Effector CD4-positive, alpha-beta T cell (primary cell): Measurements from ENCODE around the gene DDX47.

Source experiments
- DNase-seq: peaks from one replicate; pipeline ENCODE4 v3.0.0-alpha.2; 2020
- total RNA-seq: gene quantifications from one replicate; lab custom pipeline; 2026; lab: John Stamatoyannopoulos, UW

DDX47 gene
- total RNA-seq = 33.4 reads per million, percentile 59 among the genes with 10 or more reads in this experiment

DNA sequence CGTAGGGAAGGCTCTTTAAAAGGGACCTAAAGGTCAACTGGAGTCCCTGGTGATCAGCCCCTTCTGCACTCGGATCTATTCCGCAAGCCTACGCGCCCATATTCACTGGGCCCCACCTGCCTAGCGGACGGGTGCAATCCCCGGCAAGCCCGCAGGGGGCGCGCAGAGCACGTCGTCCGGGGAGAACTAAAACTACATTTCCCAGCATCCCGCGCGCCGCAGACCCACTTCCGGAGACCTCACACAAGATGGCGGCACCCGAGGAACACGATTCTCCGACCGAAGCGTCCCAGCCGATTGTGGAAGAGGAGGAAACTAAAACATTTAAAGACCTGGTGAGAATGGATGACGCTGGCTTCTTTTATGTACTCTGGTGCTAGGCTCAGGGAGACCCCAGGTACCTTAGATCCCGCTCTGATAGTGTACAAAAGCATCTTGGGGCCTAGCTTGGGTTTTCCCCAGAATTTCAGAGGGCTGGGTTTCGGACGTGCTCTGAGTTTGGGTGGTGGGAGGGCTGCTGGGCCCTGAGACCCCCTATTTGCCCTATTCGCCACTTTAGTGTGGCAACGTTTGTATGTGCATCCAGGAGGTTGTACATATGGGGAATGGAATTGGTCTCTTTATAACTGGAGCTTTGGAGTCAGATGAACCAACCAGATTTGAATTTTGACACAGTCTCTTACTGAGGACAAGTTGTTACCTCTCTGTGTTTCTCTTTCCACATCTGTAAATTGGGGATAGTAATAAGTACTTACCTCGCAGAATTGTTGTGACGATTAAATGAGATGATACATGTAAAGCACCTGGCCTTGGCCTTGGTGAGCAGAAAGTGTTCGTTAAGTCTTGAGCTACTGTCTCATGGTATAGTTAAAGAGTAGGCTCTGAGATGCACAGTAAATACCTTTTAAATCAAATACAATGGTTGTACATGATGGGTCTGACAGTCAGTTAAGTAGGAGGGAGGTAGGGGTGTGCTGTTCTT lies at the start of gene DDX47:
Gene DDX47 (plus strand): TSS at position 227 of the 982 bp plus-strand sequence. CDS start 22 bp downstream, at position 249.
- DNase-seq = peak; percentile 98

- no peak for DNase-seq
These were observed 48.3 kb upstream of the DDX47 start for GRCh38 chr12:12764824-12765223.

GRCh38 chr12:12770262-12770661 lies 42.9 kb upstream of the DDX47 start:
- no peak for DNase-seq

- DNase-seq = no peak
These were observed 38.4 kb upstream of the DDX47 start for GRCh38 chr12:12774791-12775190.

DNA sequence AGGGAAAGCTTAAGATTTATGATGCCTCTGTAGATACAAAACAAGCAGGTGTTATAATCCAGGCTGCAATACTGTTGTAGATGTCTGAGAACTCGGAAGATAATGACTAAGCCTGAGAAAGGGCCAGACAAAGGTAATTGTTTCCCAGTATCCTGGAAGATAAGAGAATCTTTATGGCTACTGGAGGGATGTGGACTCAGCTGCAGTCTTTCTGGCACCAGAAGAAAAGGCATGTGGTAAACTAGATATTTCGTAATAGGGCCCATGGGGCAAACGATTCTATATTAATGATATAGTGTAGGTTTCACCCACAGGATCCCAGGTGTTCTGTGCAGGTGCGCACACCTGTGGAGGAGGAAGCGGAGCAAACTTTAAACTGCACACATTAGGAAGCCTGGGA lies 36.9 kb upstream of the DDX47 start:
- DNase-seq = no peak

GRCh38 chr12:12777092-12777491 lies 36.1 kb upstream of the DDX47 start:
- DNase-seq = no peak

GRCh38 chr12:12779007-12779406 lies 34.1 kb upstream of the DDX47 start:
- no peak for DNase-seq

DNA sequence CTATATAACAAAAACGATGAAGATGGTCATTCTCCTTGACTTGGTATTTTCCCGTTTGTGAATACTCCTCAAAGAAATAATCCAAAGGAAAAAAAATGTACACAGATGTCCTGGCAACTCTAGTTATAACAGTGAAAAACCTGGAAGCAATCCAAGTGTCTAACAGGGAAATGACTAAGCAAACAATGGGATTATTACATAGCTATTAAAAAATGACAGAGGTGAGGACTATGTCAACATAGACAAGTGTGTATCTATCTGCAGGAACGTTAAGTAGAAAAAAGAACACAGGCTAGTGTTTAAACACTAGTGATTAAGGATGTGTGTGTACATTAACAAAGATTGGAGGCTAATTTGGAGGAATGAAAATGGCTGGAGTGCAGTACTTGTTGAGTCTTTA lies 33.6 kb upstream of the DDX47 start:
- DNase-seq = no peak

- no peak for DNase-seq
These were observed 29.0 kb upstream of the DDX47 start for GRCh38 chr12:12784116-12784515.

GRCh38 chr12:12784911-12785814 lies 28.0 kb upstream of the DDX47 start, which contains the start of gene APOLD1:
APOLD1 (plus strand) TSS chr12:12785659; CDS start chr12:12785692, 33 bp downstream.
- DNase-seq = no peak

DNA sequence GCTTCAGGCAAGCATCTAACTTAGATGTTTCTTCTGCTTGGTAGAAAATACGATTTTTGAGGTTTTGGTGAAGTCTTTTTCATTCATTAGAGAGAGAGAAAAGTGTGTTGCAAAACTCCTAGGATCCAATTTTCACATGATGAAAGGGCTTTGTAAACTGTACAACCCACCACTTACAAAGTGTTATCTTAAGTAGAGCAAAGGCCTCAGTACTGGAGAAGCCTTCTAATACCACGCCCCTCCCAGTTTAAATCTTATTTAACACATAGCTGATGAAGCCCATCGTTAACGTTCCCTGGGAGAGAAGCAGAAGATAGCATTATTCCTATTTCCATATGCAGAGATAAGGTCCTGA lies 26.8 kb upstream of the DDX47 start:
- no peak for DNase-seq

- DNase-seq = peak; percentile 56
These were observed 26.2 kb upstream of the DDX47 start for GRCh38 chr12:12786706-12787601.

GRCh38 chr12:12788131-12788530 lies 25.0 kb upstream of the DDX47 start:
- no peak for DNase-seq

- DNase-seq = peak; percentile 53
These were observed 24.3 kb upstream of the DDX47 start for GRCh38 chr12:12788675-12789368.

DNA sequence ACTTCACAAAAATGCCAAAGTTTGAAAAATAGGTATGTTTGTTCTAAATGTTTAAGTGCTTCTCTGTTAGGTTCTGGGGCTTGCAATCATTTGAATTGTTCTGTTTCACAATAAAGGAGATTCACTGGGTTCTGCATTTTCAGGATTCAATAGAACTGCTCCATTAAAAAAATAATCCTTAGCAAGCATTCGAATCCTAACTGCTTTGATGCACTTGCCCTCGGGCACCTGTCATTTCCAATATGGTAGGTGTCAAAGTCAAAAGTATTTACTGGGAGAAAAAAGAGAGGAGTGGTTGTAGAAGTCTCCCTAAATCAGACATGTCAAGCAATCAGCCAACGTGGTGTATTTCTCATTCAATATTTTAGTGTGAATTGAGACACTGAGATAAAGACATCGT lies 22.2 kb upstream of the DDX47 start:
- DNase-seq = no peak

DNA sequence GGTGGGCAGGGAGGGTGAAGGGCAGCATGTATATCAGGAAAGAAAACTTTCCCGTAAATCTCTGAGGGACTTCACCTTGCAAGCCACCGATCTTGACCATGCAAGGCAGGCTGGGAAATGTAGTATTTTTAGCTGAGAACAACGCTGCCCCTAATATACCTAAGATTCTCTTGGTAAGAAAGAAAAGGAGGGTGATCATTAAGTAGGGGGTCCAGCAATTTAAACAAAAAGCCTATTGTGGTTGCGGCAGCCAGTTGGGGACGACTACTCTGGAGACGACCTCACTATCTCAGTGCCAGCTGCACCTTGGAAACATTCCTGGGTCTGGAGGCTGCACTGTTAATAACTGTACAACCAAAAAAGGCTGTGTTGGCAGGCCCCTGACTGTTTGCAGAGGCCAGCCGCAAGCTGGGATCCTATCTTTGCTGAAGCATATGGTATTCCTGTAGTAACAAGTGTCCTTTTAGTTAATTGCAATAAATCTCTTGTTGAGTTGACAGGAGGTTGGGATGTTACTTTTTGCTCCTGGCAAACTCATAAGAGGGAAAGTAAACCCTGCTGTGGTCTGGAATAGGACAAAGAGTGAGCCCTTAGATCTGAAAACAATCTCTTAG lies 21.3 kb upstream of the DDX47 start:
- DNase-seq = no peak

- DNase-seq = no peak
These were observed 20.7 kb upstream of the DDX47 start for GRCh38 chr12:12792421-12792820.

- DNase-seq = no peak
These were observed 18.5 kb upstream of the DDX47 start for GRCh38 chr12:12794686-12795085.

GRCh38 chr12:12796171-12796570 lies 17.0 kb upstream of the DDX47 start:
- DNase-seq = no peak

DNA sequence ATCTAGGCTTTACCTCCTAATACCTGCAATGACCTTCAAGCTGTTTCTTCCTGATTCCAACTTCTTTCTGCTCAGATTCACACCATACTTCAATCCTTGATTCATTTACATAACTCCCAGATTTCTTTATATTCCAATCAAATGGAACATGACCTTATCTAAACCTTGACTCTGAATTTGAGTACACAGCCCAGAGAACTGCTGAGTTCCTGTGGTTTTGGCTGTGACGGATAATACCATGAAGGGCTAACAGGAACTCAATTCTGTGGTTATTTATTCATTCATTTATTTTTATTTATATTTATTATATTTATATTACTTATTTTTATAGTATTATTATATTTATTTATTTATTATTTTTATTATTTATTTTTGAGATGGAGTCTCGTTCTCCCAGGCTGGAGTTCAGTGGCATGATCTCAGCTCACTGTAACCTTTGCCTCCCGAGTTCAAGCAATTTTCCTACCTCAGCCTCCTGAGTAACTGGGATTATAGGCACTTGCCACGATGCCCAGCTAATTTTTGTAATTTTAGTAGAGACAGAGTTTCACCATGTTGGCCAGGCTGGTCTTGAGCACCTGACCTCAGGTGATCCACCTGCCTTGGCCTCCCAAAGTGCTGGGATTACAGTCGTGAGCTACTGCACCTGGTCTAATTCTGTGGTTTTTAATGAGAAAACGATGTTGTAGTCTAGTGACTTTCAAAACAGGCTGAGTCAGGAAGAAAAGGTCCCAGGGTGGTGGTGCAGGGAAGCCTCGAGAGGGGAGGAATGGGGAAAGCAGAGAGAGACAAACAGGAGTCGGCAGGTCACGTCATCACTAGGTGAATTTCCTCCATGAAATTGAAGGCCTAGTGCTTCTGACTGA lies 16.0 kb upstream of the DDX47 start:
- no peak for DNase-seq
